Keratinocyte (primary cell): ENCODE measurements around the gene CCND1. TPM values are rescaled to one million over a fixed set of nuclear protein-coding genes. Genes with fewer than 3 reads are reported as not detected.

Source experiments
- DNase-seq: peaks from one replicate; pipeline ENCODE4 v3.0.0-alpha.2; 2011; ENCODE audit warnings: low read depth, missing footprints, low spot score
- FAIRE-seq: peaks from 2 replicates; lab custom pipeline; 2011; peaks lifted over from hg19 to GRCh38; lab: Jason Lieb, UNC
- H2AFZ ChIP-seq: 2 replicates; pipeline ENCODE4 v1.6.0; 2012; ENCODE audit warnings: low read length, control low read depth, inconsistent platforms; ENCODE audit not compliant: control insufficient read depth
- H3K27ac ChIP-seq: 2 replicates; pipeline ENCODE4 v1.5.1; 2011; ENCODE audit warnings: low read length; ENCODE audit not compliant: control insufficient read depth, insufficient read depth
- H3K27me3 ChIP-seq: 3 replicates; pipeline ENCODE4 v1.6.0; 2011; ENCODE audit warnings: low read length; ENCODE audit not compliant: control insufficient read depth, insufficient read depth; ENCODE audit errors: extremely low read depth
- H3K36me3 ChIP-seq, 2 experiments: 2 replicates in 1 of 2; 3 replicates in 1 of 2; pipeline ENCODE4 v1.5.1; 2011; ENCODE audit warnings: low read length in 2 of 2, mild to moderate bottlenecking in 1 of 2; ENCODE audit not compliant: control insufficient read depth in 2 of 2, insufficient read depth in 2 of 2; ENCODE audit errors: extremely low read depth in 1 of 2
- H3K4me1 ChIP-seq: 3 replicates; pipeline ENCODE4 v1.5.1; 2011; ENCODE audit warnings: low read length; ENCODE audit not compliant: control insufficient read depth, insufficient read depth; ENCODE audit errors: extremely low read depth
- H3K4me2 ChIP-seq: 3 replicates; pipeline ENCODE4 v1.6.0; 2011; ENCODE audit warnings: low read depth, low read length; ENCODE audit not compliant: control insufficient read depth, insufficient read depth; ENCODE audit errors: extremely low read depth
- H3K4me3 ChIP-seq, 3 experiments: fragments of 200-600 bp in 1 of 3; sonication (generic) in 1 of 3; 2 replicates in 2 of 3; 3 replicates in 1 of 3; pipeline ENCODE4 v1.5.1; 2011 to 2016; ENCODE audit warnings: low read length in 3 of 3, mild to moderate bottlenecking in 3 of 3, control low read depth in 2 of 3, inconsistent platforms in 1 of 3, low read depth in 1 of 3, mixed read lengths in 1 of 3, mixed run types in 1 of 3, moderate library complexity in 1 of 3; ENCODE audit not compliant: control insufficient read depth in 2 of 3, insufficient read depth in 2 of 3; ENCODE audit errors: extremely low read depth in 1 of 3
- H3K79me2 ChIP-seq: 2 replicates; pipeline ENCODE4 v1.6.0; 2012; ENCODE audit warnings: low read length; ENCODE audit not compliant: control insufficient read depth, insufficient read depth
- H3K9ac ChIP-seq: 3 replicates; pipeline ENCODE4 v1.6.0; 2011; ENCODE audit warnings: low read length; ENCODE audit not compliant: control insufficient read depth, insufficient read depth; ENCODE audit errors: extremely low read depth
- H3K9me1 ChIP-seq: 3 replicates; pipeline ENCODE4 v1.6.0; 2011; ENCODE audit warnings: low read length; ENCODE audit not compliant: control insufficient read depth, insufficient read depth; ENCODE audit errors: extremely low read depth
- H3K9me3 ChIP-seq: 2 replicates; pipeline ENCODE4 v1.5.1; 2012; ENCODE audit warnings: low read depth, low read length; ENCODE audit not compliant: control insufficient read depth
- H4K20me1 ChIP-seq: 3 replicates; pipeline ENCODE4 v1.6.0; 2011; ENCODE audit warnings: low read length; ENCODE audit not compliant: control insufficient read depth, insufficient read depth; ENCODE audit errors: extremely low read depth
- EZH2 ChIP-seq: IDR thresholded peaks from one replicate; pipeline ENCODE4 v1.6.1; 2012; ENCODE audit warnings: inconsistent platforms, mild to moderate bottlenecking, low read length, moderate library complexity
- dilution Hi-C: fragments of 300-500 bp; cut with MboI; formaldehyde crosslinking; loops from one replicate; pipeline ENCODE4 v1.7.0; 2020; ENCODE audit warnings: low sequenced_read_pairs; ENCODE audit not compliant: extremely low pct_ligation_motif_present
- polyA plus RNA-seq, 5 experiments: library from polyadenylated mRNA; depleted of rRNA in 3 of 5; stranded (reverse) in 3 of 5; stranded (forward) in 1 of 5; unstranded in 1 of 5; fragments of >200 nt; gene quantifications; 1 replicate in 1 of 5; 2 replicates in 3 of 5; 3 replicates in 1 of 5; pipeline versions ENCODE4 v1.2.1 to v1.2.3, GENCODE V29; 2011 to 2012; ENCODE audit warnings: missing spikeins in 2 of 5, low read depth in 1 of 5, low replicate concordance in 1 of 5
- TF ChIP-seq, protein P1 (sequence below), 3 experiments: IDR thresholded peaks in 1 of 3; conservative IDR thresholded peaks in 1 of 3; optimal IDR thresholded peaks in 1 of 3; 2 replicates in 2 of 3; 3 replicates in 1 of 3; pipeline versions ENCODE3 to v1.5.1; 2011; ENCODE audit warnings: low read length in 3 of 3, mild to moderate bottlenecking in 3 of 3, moderate library complexity in 2 of 3, control low read depth in 1 of 3, inconsistent platforms in 1 of 3; ENCODE audit not compliant: insufficient read depth in 2 of 3; ENCODE audit errors: extremely low read depth in 1 of 3

CCND1 gene
- polyA plus RNA-seq, 1 donor (not counting 4 experiments of a cell fraction or from before 2014, with no cell fraction given), result 124 TPM

GRCh38 chr11:69692422-69692821 lies 51.5 kb downstream of the CCND1 start:
- TF ChIP-seq, protein P1, sequence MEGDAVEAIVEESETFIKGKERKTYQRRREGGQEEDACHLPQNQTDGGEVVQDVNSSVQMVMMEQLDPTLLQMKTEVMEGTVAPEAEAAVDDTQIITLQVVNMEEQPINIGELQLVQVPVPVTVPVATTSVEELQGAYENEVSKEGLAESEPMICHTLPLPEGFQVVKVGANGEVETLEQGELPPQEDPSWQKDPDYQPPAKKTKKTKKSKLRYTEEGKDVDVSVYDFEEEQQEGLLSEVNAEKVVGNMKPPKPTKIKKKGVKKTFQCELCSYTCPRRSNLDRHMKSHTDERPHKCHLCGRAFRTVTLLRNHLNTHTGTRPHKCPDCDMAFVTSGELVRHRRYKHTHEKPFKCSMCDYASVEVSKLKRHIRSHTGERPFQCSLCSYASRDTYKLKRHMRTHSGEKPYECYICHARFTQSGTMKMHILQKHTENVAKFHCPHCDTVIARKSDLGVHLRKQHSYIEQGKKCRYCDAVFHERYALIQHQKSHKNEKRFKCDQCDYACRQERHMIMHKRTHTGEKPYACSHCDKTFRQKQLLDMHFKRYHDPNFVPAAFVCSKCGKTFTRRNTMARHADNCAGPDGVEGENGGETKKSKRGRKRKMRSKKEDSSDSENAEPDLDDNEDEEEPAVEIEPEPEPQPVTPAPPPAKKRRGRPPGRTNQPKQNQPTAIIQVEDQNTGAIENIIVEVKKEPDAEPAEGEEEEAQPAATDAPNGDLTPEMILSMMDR (optimal IDR thresholded peaks at IDR 0.05 in 1 of 3, IDR thresholded peaks at IDR 0.05 in 1 of 3, conservative IDR thresholded peaks at IDR 0.05 in 1 of 3; ENCODE audit: extremely low read depth in 1 of 3, insufficient read depth in 2 of 3, low read length in 3 of 3), result no peak
- TF ChIP-seq EZH2, result no peak
- no peaks in the 10 kb centered on the region for H3K9me3 ChIP-seq
- H3K4me2 ChIP-seq, result no peak overlapping the region
- H3K27ac ChIP-seq, result no peak overlapping the region
- no peaks in the 10 kb centered on the region for H3K36me3 ChIP-seq
- FAIRE-seq (no peak), DNase-seq (no peak)
- no peak overlapping the region for H2AFZ ChIP-seq
- H3K9me1 ChIP-seq, result no peaks in the 10 kb centered on the region
- H3K9ac ChIP-seq, result no peak overlapping the region
- no peaks in the 10 kb centered on the region for H3K79me2 ChIP-seq
- H3K27me3 ChIP-seq, result peaks cover 8% of the 10 kb centered on the region
- H3K4me1 ChIP-seq, result peaks cover 9% of the 10 kb centered on the region
- no peaks in the 10 kb centered on the region for H4K20me1 ChIP-seq
- dilution Hi-C loops, result no loop called here
- no peak overlapping the region for H3K4me3 ChIP-seq

DNA sequence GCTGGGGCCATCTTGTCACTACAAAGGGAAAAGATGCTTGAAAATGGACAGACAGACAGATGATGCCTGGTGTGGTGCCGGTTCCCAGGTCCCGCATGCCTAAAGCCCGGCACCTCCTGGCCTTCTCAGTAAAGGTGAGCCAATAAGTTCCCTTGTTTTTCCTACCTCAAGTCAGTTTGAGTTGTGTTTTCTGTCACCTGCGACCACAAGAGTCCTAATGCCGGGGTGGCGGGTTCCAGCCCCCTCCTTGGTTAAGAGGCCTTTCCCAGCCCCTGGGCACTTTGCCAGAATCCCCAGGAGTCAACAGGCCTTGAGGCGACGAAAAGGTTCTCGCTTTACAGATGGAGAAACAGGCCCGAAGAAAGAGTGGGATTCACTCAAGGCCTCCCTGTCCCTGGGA lies 53.8 kb downstream of the CCND1 start:
- no peak overlapping the region for H3K4me3 ChIP-seq
- H3K27me3 ChIP-seq, result peaks cover 14% of the 10 kb centered on the region
- DNase-seq, result no peak
- TF ChIP-seq, protein P1 (optimal IDR thresholded peaks at IDR 0.05 in 1 of 3, IDR thresholded peaks at IDR 0.05 in 1 of 3, conservative IDR thresholded peaks at IDR 0.05 in 1 of 3; ENCODE audit: extremely low read depth in 1 of 3, insufficient read depth in 2 of 3, low read length in 3 of 3), result no peak
- TF ChIP-seq EZH2, result no peak
- no peak overlapping the region for H3K9ac ChIP-seq
- dilution Hi-C loops, result no loop called here
- H3K27ac ChIP-seq, result no peak overlapping the region
- no peaks in the 10 kb centered on the region for H4K20me1 ChIP-seq
- no peaks in the 10 kb centered on the region for H3K36me3 ChIP-seq
- H3K9me1 ChIP-seq, result no peaks in the 10 kb centered on the region
- no peaks in the 10 kb centered on the region for H3K79me2 ChIP-seq
- no peaks in the 10 kb centered on the region for H3K4me1 ChIP-seq
- FAIRE-seq, result no peak
- no peak overlapping the region for H3K4me2 ChIP-seq
- no peak overlapping the region for H2AFZ ChIP-seq
- no peaks in the 10 kb centered on the region for H3K9me3 ChIP-seq
